Measurements from ENCODE around the gene IL1B.

DNA sequence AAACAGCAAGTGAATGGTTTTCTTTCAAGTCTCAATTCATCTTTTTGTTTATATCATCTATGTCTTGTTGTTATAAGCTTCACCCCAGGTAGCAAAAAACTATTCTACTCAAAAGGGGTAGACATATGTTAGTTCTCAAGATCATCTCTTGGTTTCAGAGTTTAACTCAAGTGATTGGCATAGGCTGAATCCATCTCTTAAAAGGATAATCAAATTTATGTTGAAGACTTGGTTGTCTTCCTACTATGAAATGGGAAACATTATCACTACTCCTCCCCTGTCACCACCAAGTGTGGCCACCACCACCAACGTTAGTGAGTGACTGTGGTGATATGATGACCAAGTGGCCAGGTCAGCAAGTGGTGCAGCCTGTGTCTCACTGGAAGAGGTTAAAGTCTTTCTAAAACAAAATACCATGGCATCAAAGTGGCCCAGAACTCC, 1.5 kb downstream of the IL1B start:
- TF ChIP-seq, protein P1, sequence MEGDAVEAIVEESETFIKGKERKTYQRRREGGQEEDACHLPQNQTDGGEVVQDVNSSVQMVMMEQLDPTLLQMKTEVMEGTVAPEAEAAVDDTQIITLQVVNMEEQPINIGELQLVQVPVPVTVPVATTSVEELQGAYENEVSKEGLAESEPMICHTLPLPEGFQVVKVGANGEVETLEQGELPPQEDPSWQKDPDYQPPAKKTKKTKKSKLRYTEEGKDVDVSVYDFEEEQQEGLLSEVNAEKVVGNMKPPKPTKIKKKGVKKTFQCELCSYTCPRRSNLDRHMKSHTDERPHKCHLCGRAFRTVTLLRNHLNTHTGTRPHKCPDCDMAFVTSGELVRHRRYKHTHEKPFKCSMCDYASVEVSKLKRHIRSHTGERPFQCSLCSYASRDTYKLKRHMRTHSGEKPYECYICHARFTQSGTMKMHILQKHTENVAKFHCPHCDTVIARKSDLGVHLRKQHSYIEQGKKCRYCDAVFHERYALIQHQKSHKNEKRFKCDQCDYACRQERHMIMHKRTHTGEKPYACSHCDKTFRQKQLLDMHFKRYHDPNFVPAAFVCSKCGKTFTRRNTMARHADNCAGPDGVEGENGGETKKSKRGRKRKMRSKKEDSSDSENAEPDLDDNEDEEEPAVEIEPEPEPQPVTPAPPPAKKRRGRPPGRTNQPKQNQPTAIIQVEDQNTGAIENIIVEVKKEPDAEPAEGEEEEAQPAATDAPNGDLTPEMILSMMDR (IDR thresholded peaks at IDR 0.05; ENCODE audit: low read depth, low read length) = no peak
- TF ChIP-seq POLR2A (IDR thresholded peaks at IDR 0.05; ENCODE audit: extremely low read depth, insufficient read length) (no peak), MYC (IDR thresholded peaks at IDR 0.05; ENCODE audit: low read depth, low read length) (no peak)
- TF ChIP-seq, protein P2, sequence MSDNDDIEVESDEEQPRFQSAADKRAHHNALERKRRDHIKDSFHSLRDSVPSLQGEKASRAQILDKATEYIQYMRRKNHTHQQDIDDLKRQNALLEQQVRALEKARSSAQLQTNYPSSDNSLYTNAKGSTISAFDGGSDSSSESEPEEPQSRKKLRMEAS (IDR thresholded peaks at IDR 0.05; ENCODE audit: low read depth, low read length) = no peak

Data from NB4 (cell line).